Liver (tissue), 9 donors: Measurements from ENCODE around the gene PHOSPHO1. TPM values are rescaled to one million over a fixed set of nuclear protein-coding genes. Genes with fewer than 3 reads are reported as not detected.

Source experiments
- DNase-seq: peaks from one replicate; pipeline ENCODE4 v3.0.0-alpha.2; 2017; ENCODE audit warnings: low spot score
- H3K27ac ChIP-seq, 2 donors: one replicate each; pipeline ENCODE4 v1.7.0; 2013; ENCODE audit warnings: inconsistent platforms in 2 of 2, low read length in 2 of 2, control low read depth in 1 of 2, low read depth in 1 of 2, mild to moderate bottlenecking in 1 of 2
- H3K27me3 ChIP-seq, 4 donors: one replicate each; pipeline versions ENCODE4 v1.6.1 to v1.7.0; 2013; ENCODE audit warnings: low read length in 3 of 4, inconsistent platforms in 1 of 4, mild to moderate bottlenecking in 1 of 4, moderate library complexity in 1 of 4; ENCODE audit not compliant: control insufficient read depth in 4 of 4, insufficient read depth in 4 of 4
- H3K36me3 ChIP-seq, 4 donors: one replicate each; pipeline versions ENCODE4 v1.6.1 to v1.7.0; 2013; ENCODE audit warnings: low read length in 3 of 4, mild to moderate bottlenecking in 3 of 4, low read depth in 1 of 4, moderate library complexity in 1 of 4; ENCODE audit not compliant: control insufficient read depth in 4 of 4, insufficient read depth in 3 of 4
- H3K4me1 ChIP-seq, 4 donors: one replicate each; pipeline versions ENCODE4 v1.6.1 to v1.7.0; 2013; ENCODE audit warnings: low read length in 3 of 4, mild to moderate bottlenecking in 3 of 4, moderate library complexity in 1 of 4; ENCODE audit not compliant: control insufficient read depth in 4 of 4, insufficient read depth in 4 of 4
- H3K4me3 ChIP-seq, 3 donors: one replicate each; pipeline versions ENCODE4 v1.6.1 to v1.7.0; 2013; ENCODE audit warnings: low read length in 3 of 3, control low read depth in 1 of 3, low read depth in 1 of 3, mild to moderate bottlenecking in 1 of 3
- H3K9ac ChIP-seq, 2 donors: one replicate each; pipeline ENCODE4 v1.7.0; 2013; ENCODE audit warnings: low read length in 2 of 2, mild to moderate bottlenecking in 2 of 2, moderate library complexity in 2 of 2, control low read depth in 1 of 2, low read depth in 1 of 2
- H3K9me3 ChIP-seq, 4 donors: one replicate each; pipeline versions ENCODE4 v1.6.1 to v1.7.0; 2013; ENCODE audit warnings: low read length in 3 of 4; ENCODE audit not compliant: control insufficient read depth in 4 of 4
- FOXA1 ChIP-seq: IDR thresholded peaks from 2 replicates; pipeline ENCODE4 v1.6.1; 2016; ENCODE audit warnings: antibody characterized with exemption
- FOXA2 ChIP-seq: IDR thresholded peaks from 2 replicates; pipeline ENCODE4 v1.6.1; 2016; ENCODE audit warnings: antibody characterized with exemption
- GABPA ChIP-seq, 2 donors: IDR thresholded peaks in 1 of 2; conservative IDR thresholded peaks in 1 of 2; 2 replicates each; pipeline ENCODE4 v1.6.1; 2016; ENCODE audit warnings: antibody characterized with exemption in 2 of 2, mild to moderate bottlenecking in 1 of 2, moderate library complexity in 1 of 2
- HNF4G ChIP-seq: IDR thresholded peaks from 2 replicates; pipeline ENCODE4 v1.6.1; 2016; ENCODE audit warnings: antibody characterized with exemption
- JUND ChIP-seq, 2 donors: IDR thresholded peaks; 2 replicates each; pipeline ENCODE4 v1.6.1; 2016; ENCODE audit warnings: antibody characterized with exemption in 2 of 2
- RAD21 ChIP-seq, 2 donors: IDR thresholded peaks; 2 replicates each; pipeline ENCODE4 v1.6.1; 2016; ENCODE audit warnings: antibody characterized with exemption in 2 of 2, mild to moderate bottlenecking in 2 of 2
- REST ChIP-seq: IDR thresholded peaks from 2 replicates; pipeline ENCODE4 v1.6.1; 2016; ENCODE audit warnings: antibody characterized with exemption, mild to moderate bottlenecking
- RXRA ChIP-seq, 2 donors: IDR thresholded peaks; 2 replicates each; pipeline ENCODE4 v1.6.1; 2017 to 2018; ENCODE audit warnings: antibody characterized with exemption in 2 of 2, mild to moderate bottlenecking in 1 of 2
- TAF1 ChIP-seq: conservative IDR thresholded peaks from 2 replicates; pipeline ENCODE4 v1.6.1; 2016; ENCODE audit warnings: antibody characterized with exemption, mild to moderate bottlenecking
- YY1 ChIP-seq: IDR thresholded peaks from 2 replicates; pipeline ENCODE4 v1.6.1; 2016; ENCODE audit warnings: antibody characterized with exemption, mild to moderate bottlenecking
- WGBS: extraction: QIAGEN DNeasy Blood & Tissue Kit; methylation state at CpG from one replicate; pipeline ENCODE4 v1.1.7; 2013; 5-methylcytosine and 5-hydroxymethylcytosine counted together
- polyA plus RNA-seq, 2 donors: library from polyadenylated mRNA; stranded (reverse) in 1 of 2; unstranded in 1 of 2; fragments of 200-250 nt in 1 of 2; fragments of >200 nt in 1 of 2; fragmentation: Nextera tagmentation in 1 of 2; extraction: Ambion mirVana in 1 of 2; gene quantifications; one replicate each; pipeline versions ENCODE4 v1.2.1 to v1.2.3, GENCODE V29; 2013 to 2015
- total RNA-seq, 2 donors: library from RNA; depleted of rRNA; stranded (reverse); fragments of >200 nt; gene quantifications; one replicate each; pipeline ENCODE4 v1.2.3, GENCODE V29; 2014
- TF ChIP-seq, protein P1 (sequence below): IDR thresholded peaks from 2 replicates; pipeline ENCODE4 v1.6.1; 2016; ENCODE audit warnings: antibody characterized with exemption
- TF ChIP-seq, protein P2 (sequence below): fragments of 150-350 bp; IDR thresholded peaks from 2 replicates; pipeline ENCODE4 v1.5.1; 2017; ENCODE audit warnings: improper control_type of control experiment, low read depth, low read length; ENCODE audit not compliant: missing input control
- TF ChIP-seq, protein P3 (sequence below): IDR thresholded peaks from 2 replicates; pipeline ENCODE4 v1.6.1; 2016; ENCODE audit warnings: antibody characterized with exemption
- TF ChIP-seq, protein P4 (sequence below): IDR thresholded peaks from 2 replicates; pipeline ENCODE4 v1.6.1; 2016; ENCODE audit warnings: antibody characterized with exemption
- donor health status: healthy.
- donor health status: healthy.
- donor health status: healthy.
- donor health status: healthy.
- donor health status: healthy.

The PHOSPHO1 gene
- total and polyA plus RNA-seq, 4 donors, result 0.22 to 99.4 (median 0.40) TPM

DNA sequence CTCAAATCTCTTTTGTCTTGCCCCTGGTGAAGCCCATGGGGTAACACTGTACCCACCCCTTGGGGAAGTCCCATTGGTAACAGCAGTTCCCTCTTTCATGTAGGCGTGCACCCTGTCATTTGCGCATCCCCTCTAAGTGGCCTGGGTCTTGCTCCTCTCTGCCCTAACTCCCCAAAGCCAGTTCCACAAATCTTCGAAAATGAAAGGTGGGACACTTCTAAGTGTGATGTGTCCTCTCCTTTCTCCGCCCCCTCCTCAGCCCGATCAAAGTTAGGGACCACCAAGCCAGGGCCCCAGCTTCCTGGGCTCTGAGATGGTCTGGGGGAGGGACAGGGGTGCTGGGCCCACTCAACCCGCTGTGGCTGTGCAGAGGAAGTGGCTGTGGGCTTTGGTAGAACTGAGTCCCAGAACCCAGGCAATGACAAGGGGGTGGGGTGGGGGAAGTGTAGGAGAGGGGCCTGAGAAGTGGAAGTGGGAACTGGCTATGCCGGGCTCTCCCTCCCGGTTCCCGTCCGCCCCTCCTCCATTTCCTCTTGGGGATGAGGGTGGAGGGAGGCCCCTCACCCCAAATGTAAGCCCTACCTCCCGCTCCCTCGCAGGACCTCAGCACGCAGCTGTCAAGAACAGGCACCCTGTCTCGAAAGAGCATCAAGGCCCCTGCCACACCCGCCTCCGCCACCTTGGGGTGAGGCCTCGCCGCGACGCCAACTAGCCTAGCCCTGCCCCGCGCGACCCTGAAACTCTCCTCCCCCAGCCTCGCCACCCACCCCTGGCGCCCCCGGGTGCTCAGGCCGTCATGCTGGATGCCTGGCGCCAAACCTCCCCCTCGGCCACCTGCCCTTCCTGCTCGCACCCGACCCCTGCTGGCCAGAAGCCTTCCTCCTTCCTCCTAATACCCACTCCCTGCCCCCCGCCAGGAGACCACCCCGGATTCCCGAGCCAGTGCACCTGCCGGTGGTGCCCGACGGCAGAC, 11.4 kb downstream of the PHOSPHO1 start:
- H3K27ac ChIP-seq, result peak overlapping the region in 1 of 2 donors; percentile 73
- no peaks in the 10 kb centered on the region for H3K9me3 ChIP-seq
- no peak for DNase-seq
- H3K9ac ChIP-seq, result no peak overlapping the region
- no peaks in the 10 kb centered on the region for H3K27me3 ChIP-seq
- no peak for TF ChIP-seq RXRA (IDR thresholded peaks at IDR 0.05)
- no peak for TF ChIP-seq YY1
- TF ChIP-seq, protein P1, sequence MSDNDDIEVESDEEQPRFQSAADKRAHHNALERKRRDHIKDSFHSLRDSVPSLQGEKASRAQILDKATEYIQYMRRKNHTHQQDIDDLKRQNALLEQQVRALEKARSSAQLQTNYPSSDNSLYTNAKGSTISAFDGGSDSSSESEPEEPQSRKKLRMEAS, result no peak
- TF ChIP-seq GABPA (IDR thresholded peaks at IDR 0.05 in 1 of 2, conservative IDR thresholded peaks at IDR 0.05 in 1 of 2), result no peak
- TF ChIP-seq, protein P2, sequence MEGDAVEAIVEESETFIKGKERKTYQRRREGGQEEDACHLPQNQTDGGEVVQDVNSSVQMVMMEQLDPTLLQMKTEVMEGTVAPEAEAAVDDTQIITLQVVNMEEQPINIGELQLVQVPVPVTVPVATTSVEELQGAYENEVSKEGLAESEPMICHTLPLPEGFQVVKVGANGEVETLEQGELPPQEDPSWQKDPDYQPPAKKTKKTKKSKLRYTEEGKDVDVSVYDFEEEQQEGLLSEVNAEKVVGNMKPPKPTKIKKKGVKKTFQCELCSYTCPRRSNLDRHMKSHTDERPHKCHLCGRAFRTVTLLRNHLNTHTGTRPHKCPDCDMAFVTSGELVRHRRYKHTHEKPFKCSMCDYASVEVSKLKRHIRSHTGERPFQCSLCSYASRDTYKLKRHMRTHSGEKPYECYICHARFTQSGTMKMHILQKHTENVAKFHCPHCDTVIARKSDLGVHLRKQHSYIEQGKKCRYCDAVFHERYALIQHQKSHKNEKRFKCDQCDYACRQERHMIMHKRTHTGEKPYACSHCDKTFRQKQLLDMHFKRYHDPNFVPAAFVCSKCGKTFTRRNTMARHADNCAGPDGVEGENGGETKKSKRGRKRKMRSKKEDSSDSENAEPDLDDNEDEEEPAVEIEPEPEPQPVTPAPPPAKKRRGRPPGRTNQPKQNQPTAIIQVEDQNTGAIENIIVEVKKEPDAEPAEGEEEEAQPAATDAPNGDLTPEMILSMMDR, result no peak
- no peaks in the 10 kb centered on the region for H3K36me3 ChIP-seq
- peaks cover 0 to 22% (median 4%) of the 10 kb centered on the region in 4 donors for H3K4me1 ChIP-seq
- WGBS, result 36% methylated on average over 37 of the region's 37 CpGs
- no peak overlapping the region for H3K4me3 ChIP-seq

DNA sequence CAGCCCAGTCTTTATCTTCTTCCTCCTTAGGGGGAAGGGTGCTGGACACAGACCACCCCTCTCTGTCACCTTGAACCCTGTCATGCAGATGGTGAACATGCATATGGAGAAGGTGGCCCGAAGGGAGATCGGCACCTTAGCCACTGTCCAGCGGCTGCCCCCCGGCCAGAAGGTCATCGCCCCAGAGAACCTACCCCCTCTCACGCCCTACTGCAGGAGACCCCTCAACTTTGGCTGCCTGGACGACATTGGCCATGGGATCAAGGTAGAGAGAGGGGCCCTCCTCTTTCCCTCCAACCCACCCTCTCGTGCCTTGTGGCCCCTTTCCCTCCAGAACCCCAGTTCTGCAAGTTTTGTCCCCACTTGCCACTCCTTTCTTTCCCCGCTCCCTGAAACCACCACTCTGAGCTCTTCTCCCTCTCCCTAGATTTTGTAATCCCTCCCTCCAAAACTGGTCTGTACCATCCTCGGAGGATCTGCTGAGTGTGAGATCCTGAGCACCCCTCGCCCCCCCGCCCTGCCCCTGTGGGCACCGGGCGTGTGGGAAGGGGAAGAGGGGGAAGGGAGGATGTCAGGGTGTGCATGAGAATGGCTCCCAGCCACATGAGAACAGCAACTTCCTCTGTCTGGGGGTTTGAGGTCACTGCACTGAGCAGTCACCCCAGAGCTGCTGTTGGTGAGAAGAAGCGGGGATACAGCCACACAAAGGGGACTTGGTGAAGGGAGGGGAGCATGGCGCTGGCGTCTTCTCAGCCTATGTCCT, 12.8 kb downstream of the PHOSPHO1 start:
- WGBS, result 60% methylated on average over 17 of the region's 17 CpGs
- no peak for DNase-seq
- H3K36me3 ChIP-seq, result no peaks in the 10 kb centered on the region
- H3K9ac ChIP-seq, result no peak overlapping the region
- H3K27ac ChIP-seq, result peak overlapping the region in 1 of 2 donors; percentile 41
- H3K4me3 ChIP-seq, result no peak overlapping the region
- TF ChIP-seq, protein P1, result no peak
- peak; percentile 12 for TF ChIP-seq YY1
- no peaks in the 10 kb centered on the region for H3K27me3 ChIP-seq
- H3K4me1 ChIP-seq, result peaks cover 0 to 12% (median 1%) of the 10 kb centered on the region in 4 donors
- H3K9me3 ChIP-seq, result no peaks in the 10 kb centered on the region

- no peak for DNase-seq
- Histone ChIP-seq H3K36me3 (no peaks in the 10 kb centered on the region), H3K9me3 (no peaks in the 10 kb centered on the region), H3K27ac (peak overlapping the region in 1 of 2 donors; percentile 41), H3K4me3 (no peak overlapping the region), H3K27me3 (no peaks in the 10 kb centered on the region), H3K9ac (no peak overlapping the region), H3K4me1 (peaks cover 0 to 12% (median 1%) of the 10 kb centered on the region in 4 donors)
- 56% methylated on average over 11 of the region's 11 CpGs for WGBS
- TF ChIP-seq, protein P3, sequence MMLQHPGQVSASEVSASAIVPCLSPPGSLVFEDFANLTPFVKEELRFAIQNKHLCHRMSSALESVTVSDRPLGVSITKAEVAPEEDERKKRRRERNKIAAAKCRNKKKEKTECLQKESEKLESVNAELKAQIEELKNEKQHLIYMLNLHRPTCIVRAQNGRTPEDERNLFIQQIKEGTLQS, result no peak
- TF ChIP-seq TAF1 (no peak), HNF4G (no peak), JUND (IDR thresholded peaks at IDR 0.05) (no peak), GABPA (IDR thresholded peaks at IDR 0.05 in 1 of 2, conservative IDR thresholded peaks at IDR 0.05 in 1 of 2) (no peak), FOXA2 (no peak), FOXA1 (no peak), RAD21 (IDR thresholded peaks at IDR 0.05) (no peak), REST (no peak)
- TF ChIP-seq, protein P4, sequence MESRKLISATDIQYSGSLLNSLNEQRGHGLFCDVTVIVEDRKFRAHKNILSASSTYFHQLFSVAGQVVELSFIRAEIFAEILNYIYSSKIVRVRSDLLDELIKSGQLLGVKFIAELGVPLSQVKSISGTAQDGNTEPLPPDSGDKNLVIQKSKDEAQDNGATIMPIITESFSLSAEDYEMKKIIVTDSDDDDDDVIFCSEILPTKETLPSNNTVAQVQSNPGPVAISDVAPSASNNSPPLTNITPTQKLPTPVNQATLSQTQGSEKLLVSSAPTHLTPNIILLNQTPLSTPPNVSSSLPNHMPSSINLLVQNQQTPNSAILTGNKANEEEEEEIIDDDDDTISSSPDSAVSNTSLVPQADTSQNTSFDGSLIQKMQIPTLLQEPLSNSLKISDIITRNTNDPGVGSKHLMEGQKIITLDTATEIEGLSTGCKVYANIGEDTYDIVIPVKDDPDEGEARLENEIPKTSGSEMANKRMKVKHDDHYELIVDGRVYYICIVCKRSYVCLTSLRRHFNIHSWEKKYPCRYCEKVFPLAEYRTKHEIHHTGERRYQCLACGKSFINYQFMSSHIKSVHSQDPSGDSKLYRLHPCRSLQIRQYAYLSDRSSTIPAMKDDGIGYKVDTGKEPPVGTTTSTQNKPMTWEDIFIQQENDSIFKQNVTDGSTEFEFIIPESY, result no peak
- TF ChIP-seq, protein P1, result peak; percentile 45
Measured at GRCh38 chr17:49216953-49217650, 13.5 kb downstream of the PHOSPHO1 start.
